Spleen (tissue), 11 donors: Measurements from ENCODE around the gene TSEN54. TPM values are rescaled to one million over a fixed set of nuclear protein-coding genes. Genes with fewer than 3 reads are reported as not detected.
A peak's percentile ranks its signal among the peaks of the same experiment; 100 is the strongest.

ENCODE experiments used
- DNase-seq: peaks from one replicate; pipeline ENCODE4 v3.0.0-alpha.2; 2020
- H3K27ac ChIP-seq, 8 donors: fragments of 200-600 bp; sonication (generic) in 7 of 8; 1 replicate in 4 of 8; 2 replicates in 4 of 8; pipeline versions ENCODE4 v1.5.0 to v1.8.0; 2016 to 2021; ENCODE audit warnings: inconsistent platforms in 4 of 8, mild to moderate bottlenecking in 4 of 8, moderate library complexity in 1 of 8
- H3K27me3 ChIP-seq, 7 donors: fragments of 200-600 bp; sonication (generic) in 6 of 7; replicated peaks in 1 of 7; 1 replicate in 4 of 7; 2 replicates in 3 of 7; pipeline versions ENCODE4 v1.5.0 to v1.8.0; 2016 to 2021; ENCODE audit warnings: inconsistent platforms in 3 of 7, mild to moderate bottlenecking in 1 of 7
- H3K36me3 ChIP-seq, 6 donors: fragments of 200-600 bp; sonication (generic) in 5 of 6; 1 replicate in 4 of 6; 2 replicates in 2 of 6; pipeline versions ENCODE4 v1.5.0 to v1.8.0; 2016 to 2021; ENCODE audit warnings: inconsistent platforms in 2 of 6
- H3K4me1 ChIP-seq, 6 donors: fragments of 200-600 bp; sonication (generic) in 5 of 6; 1 replicate in 3 of 6; 2 replicates in 3 of 6; pipeline versions ENCODE4 v1.5.0 to v1.8.0; 2016 to 2021; ENCODE audit warnings: inconsistent platforms in 3 of 6
- H3K4me3 ChIP-seq, 8 donors: fragments of 200-600 bp; sonication (generic) in 7 of 8; 1 replicate in 4 of 8; 2 replicates in 4 of 8; pipeline versions ENCODE4 v1.5.0 to v1.8.0; 2016 to 2021; ENCODE audit warnings: inconsistent platforms in 4 of 8, mild to moderate bottlenecking in 4 of 8, moderate library complexity in 2 of 8
- H3K9me3 ChIP-seq, 8 donors: fragments of 200-600 bp; sonication (generic) in 7 of 8; 1 replicate in 4 of 8; 2 replicates in 4 of 8; pipeline versions ENCODE4 v1.5.0 to v1.8.0; 2016 to 2021; ENCODE audit warnings: inconsistent platforms in 4 of 8
- POLR2A ChIP-seq, 3 donors: fragments of 450-650 bp; IDR thresholded peaks; one replicate each; pipeline ENCODE4 v1.5.1; 2017; ENCODE audit warnings: antibody characterized with exemption in 3 of 3, mild to moderate bottlenecking in 1 of 3
- POLR2AphosphoS5 ChIP-seq, 3 donors: sonication (generic); formaldehyde crosslinking; IDR thresholded peaks; one replicate each; pipeline ENCODE4 v1.5.1; 2017; ENCODE audit warnings: antibody characterized with exemption in 3 of 3
- WGBS, 5 donors: extraction: QIAGEN DNeasy Blood & Tissue Kit in 3 of 5; methylation state at CpG; one replicate each; pipeline versions ENCODE4 v1.1.5 to v1.1.7; 2013 to 2018; 5-methylcytosine and 5-hydroxymethylcytosine counted together
- intact Hi-C: fragments of 100-400 bp; cut with DNase I; formaldehyde crosslinking; loops from one replicate; pipeline ENCODE4 v1.15.0; 2023; ENCODE audit warnings: low total_unique reads
- polyA plus RNA-seq, 3 donors: library from polyadenylated mRNA; stranded (reverse); fragments of 200-250 nt; gene quantifications; one replicate each; pipeline ENCODE4 v1.2.1, GENCODE V29; 2013
- total RNA-seq, 7 donors: library from RNA; depleted of rRNA in 3 of 7; stranded (reverse); fragments of >200 nt in 3 of 7; fragmentation: NEBNext Ultra II Directional in 4 of 7; extraction: Animal tissue kit (Norgen Biotek cat#: 25700) in 4 of 7; gene quantifications; one replicate each; pipeline versions ENCODE4 v1.1.0 to v1.2.1, GENCODE V29; 2016 to 2021
- TF ChIP-seq, protein P1 (sequence below), 11 experiments: fragments of 200-600 bp in 7 of 11; fragments of 450-650 bp in 4 of 11; sonication (generic) in 4 of 11; IDR thresholded peaks in 8 of 11; conservative IDR thresholded peaks in 3 of 11; 1 replicate in 7 of 11; 2 replicates in 4 of 11; pipeline versions ENCODE4 v1.4.0 to v1.8.0; 2016 to 2021; ENCODE audit warnings: antibody characterized with exemption in 11 of 11, inconsistent platforms in 4 of 11, mild to moderate bottlenecking in 1 of 11
- donor health status: healthy with polysubstance abuse.
- donor health status: DM: no; HTN: no; CAD: no; lungs with moderate emphysema.
- donor health status: DM: no; HTN: no; CAD: no.
- donor health status: Bipolar disorder and iron deficiency.
- donor health status: healthy.
- donor health status: DM: no; HTN: no; CAD: no.
- donor health status: DM: yes; HTN: yes; CAD: no.

Gene TSEN54
- total and polyA plus RNA-seq, 10 donors = 31.0 to 87.8 (median 42.4) TPM

DNA sequence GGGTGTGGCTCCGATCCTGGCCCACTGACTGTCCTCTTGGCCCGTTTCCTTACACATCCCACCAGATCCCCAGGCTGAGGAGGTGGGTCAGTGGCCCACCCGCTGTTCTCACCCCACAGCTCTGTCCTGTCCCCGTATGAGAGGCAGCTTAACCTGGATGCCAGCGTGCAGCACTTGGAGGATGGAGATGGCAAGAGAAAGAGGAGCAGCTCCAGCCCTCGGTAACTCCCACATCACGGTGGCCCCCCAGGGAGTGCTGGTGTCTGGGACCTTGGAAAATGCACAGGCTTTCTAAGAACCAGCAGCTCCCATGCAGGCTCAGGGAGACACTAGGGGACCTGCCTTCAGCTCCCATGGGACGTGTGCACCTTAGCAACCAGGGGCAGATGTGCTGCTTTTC lies 5.0 kb downstream of the TSEN54 start:
- Histone ChIP-seq H3K36me3 (peaks cover 2 to 49% (median 28%) of the 10 kb centered on the region in 6 donors), H3K9me3 (no peaks in the 10 kb centered on the region), H3K4me1 (peaks cover 10 to 48% (median 43%) of the 10 kb centered on the region in 6 donors), H3K27ac (no peak overlapping the region), H3K4me3 (no peak overlapping the region), H3K27me3 (peaks cover 0 to 6% (median 0%) of the 10 kb centered on the region in 7 donors)
- DNase-seq = no peak
- WGBS, 5 donors = 90 to 98% (median 93%) methylated on average over 6 to 8 of the region's 8 CpGs
- TF ChIP-seq POLR2AphosphoS5 (IDR thresholded peaks at IDR 0.05) (no peak), POLR2A (IDR thresholded peaks at IDR 0.05) (no peak)
- TF ChIP-seq, protein P1, sequence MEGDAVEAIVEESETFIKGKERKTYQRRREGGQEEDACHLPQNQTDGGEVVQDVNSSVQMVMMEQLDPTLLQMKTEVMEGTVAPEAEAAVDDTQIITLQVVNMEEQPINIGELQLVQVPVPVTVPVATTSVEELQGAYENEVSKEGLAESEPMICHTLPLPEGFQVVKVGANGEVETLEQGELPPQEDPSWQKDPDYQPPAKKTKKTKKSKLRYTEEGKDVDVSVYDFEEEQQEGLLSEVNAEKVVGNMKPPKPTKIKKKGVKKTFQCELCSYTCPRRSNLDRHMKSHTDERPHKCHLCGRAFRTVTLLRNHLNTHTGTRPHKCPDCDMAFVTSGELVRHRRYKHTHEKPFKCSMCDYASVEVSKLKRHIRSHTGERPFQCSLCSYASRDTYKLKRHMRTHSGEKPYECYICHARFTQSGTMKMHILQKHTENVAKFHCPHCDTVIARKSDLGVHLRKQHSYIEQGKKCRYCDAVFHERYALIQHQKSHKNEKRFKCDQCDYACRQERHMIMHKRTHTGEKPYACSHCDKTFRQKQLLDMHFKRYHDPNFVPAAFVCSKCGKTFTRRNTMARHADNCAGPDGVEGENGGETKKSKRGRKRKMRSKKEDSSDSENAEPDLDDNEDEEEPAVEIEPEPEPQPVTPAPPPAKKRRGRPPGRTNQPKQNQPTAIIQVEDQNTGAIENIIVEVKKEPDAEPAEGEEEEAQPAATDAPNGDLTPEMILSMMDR (IDR thresholded peaks at IDR 0.05 in 8 of 11, conservative IDR thresholded peaks at IDR 0.05 in 3 of 11) = no peak
- intact Hi-C loops = no loop called here

- H3K27ac ChIP-seq = no peak overlapping the region
- peaks cover 15 to 52% (median 46%) of the 10 kb centered on the region in 6 donors for H3K4me1 ChIP-seq
- 93 to 98% (median 95%) methylated on average over 28 to 33 of the region's 33 CpGs for WGBS, 5 donors
- DNase-seq = peak; percentile 76
- H3K27me3 ChIP-seq = peaks cover 0 to 14% (median 0%) of the 10 kb centered on the region in 7 donors
- TF ChIP-seq, protein P1 (IDR thresholded peaks at IDR 0.05 in 8 of 11, conservative IDR thresholded peaks at IDR 0.05 in 3 of 11) = no peak
- TF ChIP-seq POLR2A (IDR thresholded peaks at IDR 0.05) = no peak
- peak in 1 of 3 donors; percentile 7 for TF ChIP-seq POLR2AphosphoS5 (IDR thresholded peaks at IDR 0.05)
- intact Hi-C loops = no loop called here
- no peak overlapping the region for H3K4me3 ChIP-seq
- no peaks in the 10 kb centered on the region for H3K9me3 ChIP-seq
- peaks cover 2 to 49% (median 28%) of the 10 kb centered on the region in 6 donors for H3K36me3 ChIP-seq
These were observed 5.8 kb downstream of the TSEN54 start for GRCh38 chr17:75521951-75522727.

DNA sequence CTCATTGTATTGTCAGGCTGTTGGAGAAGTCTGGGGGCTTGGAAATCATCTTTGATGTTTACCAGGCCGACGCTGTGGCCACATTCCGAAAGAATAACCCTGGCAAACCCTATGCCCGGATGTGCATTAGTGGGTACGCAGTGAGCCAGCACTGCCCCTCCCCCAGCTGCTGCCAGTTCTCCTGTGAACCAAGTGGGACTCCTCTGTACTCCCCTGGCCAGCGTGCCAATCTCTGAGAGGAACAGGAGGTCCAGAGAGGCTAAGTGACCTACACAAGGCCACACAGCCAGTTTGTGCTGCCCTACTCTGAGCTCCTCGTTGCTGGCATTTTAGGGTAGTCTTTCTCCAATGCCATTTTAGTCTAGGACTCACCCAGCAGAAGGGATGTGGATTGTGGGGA lies 7.3 kb downstream of the TSEN54 start:
- no peaks in the 10 kb centered on the region for H3K9me3 ChIP-seq
- no peak overlapping the region for H3K4me3 ChIP-seq
- H3K4me1 ChIP-seq = peaks cover 7 to 49% (median 39%) of the 10 kb centered on the region in 6 donors
- peak overlapping the region in 2 of 8 donors; percentile 84 to 87 for H3K27ac ChIP-seq
- TF ChIP-seq, protein P1 (IDR thresholded peaks at IDR 0.05 in 8 of 11, conservative IDR thresholded peaks at IDR 0.05 in 3 of 11) = no peak
- TF ChIP-seq POLR2AphosphoS5 (IDR thresholded peaks at IDR 0.05) (no peak), POLR2A (IDR thresholded peaks at IDR 0.05) (no peak)
- intact Hi-C loops = no loop called here
- peaks cover 0 to 15% (median 0%) of the 10 kb centered on the region in 7 donors for H3K27me3 ChIP-seq
- H3K36me3 ChIP-seq = peaks cover 2 to 49% (median 28%) of the 10 kb centered on the region in 6 donors
- no peak for DNase-seq
- 86 to 98% (median 93%) methylated on average over 6 to 7 of the region's 7 CpGs for WGBS, 5 donors
